ENCODE data around the gene PARD3B.

The PARD3B gene

GRCh38 chr2:205069928-205070327, 524.7 kb downstream of the PARD3B start:
- DNase-seq (ENCODE audit: low read depth) = no peak

GRCh38 chr2:205070889-205071288, 525.6 kb downstream of the PARD3B start:
- no peak for DNase-seq (ENCODE audit: low read depth)

GRCh38 chr2:205073433-205074020, 528.3 kb downstream of the PARD3B start:
- no peak for DNase-seq (ENCODE audit: low read depth)

- DNase-seq (ENCODE audit: low read depth) = no peak
These were observed 531.1 kb downstream of the PARD3B start for GRCh38 chr2:205076405-205076804.

- DNase-seq (ENCODE audit: low read depth) = no peak
These were observed 531.9 kb downstream of the PARD3B start for GRCh38 chr2:205077159-205077558.

GRCh38 chr2:205078762-205079161, 533.5 kb downstream of the PARD3B start:
- DNase-seq (ENCODE audit: low read depth) = no peak

- DNase-seq (ENCODE audit: low read depth) = no peak
These were observed 533.9 kb downstream of the PARD3B start for GRCh38 chr2:205079173-205079572.

- DNase-seq (ENCODE audit: low read depth) = no peak
These were observed 541.4 kb downstream of the PARD3B start for GRCh38 chr2:205086662-205087061.

GRCh38 chr2:205087862-205088261, 542.6 kb downstream of the PARD3B start:
- DNase-seq (ENCODE audit: low read depth) = no peak

- DNase-seq (ENCODE audit: low read depth) = no peak
These were observed 544.7 kb downstream of the PARD3B start for GRCh38 chr2:205089958-205090357.

- DNase-seq (ENCODE audit: low read depth) = no peak
These were observed 546.1 kb downstream of the PARD3B start for GRCh38 chr2:205091411-205091810.

- no peak for DNase-seq (ENCODE audit: low read depth)
These were observed 548.8 kb downstream of the PARD3B start for GRCh38 chr2:205094031-205094430.

- no peak for DNase-seq (ENCODE audit: low read depth)
These were observed 558.4 kb downstream of the PARD3B start for GRCh38 chr2:205103699-205104098.

- DNase-seq (ENCODE audit: low read depth) = no peak
These were observed 562.5 kb downstream of the PARD3B start for GRCh38 chr2:205107810-205108209.

GRCh38 chr2:205115511-205115910, 570.2 kb downstream of the PARD3B start:
- no peak for DNase-seq (ENCODE audit: low read depth)

- DNase-seq (ENCODE audit: low read depth) = no peak
These were observed 571.9 kb downstream of the PARD3B start for GRCh38 chr2:205117125-205117524.

- no peak for DNase-seq (ENCODE audit: low read depth)
These were observed 573.9 kb downstream of the PARD3B start for GRCh38 chr2:205119136-205119535.

- no peak for DNase-seq (ENCODE audit: low read depth)
These were observed 583.5 kb downstream of the PARD3B start for GRCh38 chr2:205128726-205129125.

- no peak for DNase-seq (ENCODE audit: low read depth)
These were observed 584.3 kb downstream of the PARD3B start for GRCh38 chr2:205129531-205129930.

GRCh38 chr2:205130111-205130829, 585.0 kb downstream of the PARD3B start:
- no peak for DNase-seq (ENCODE audit: low read depth)

GRCh38 chr2:205133544-205133943, 588.3 kb downstream of the PARD3B start:
- no peak for DNase-seq (ENCODE audit: low read depth)

- no peak for DNase-seq (ENCODE audit: low read depth)
These were observed 593.5 kb downstream of the PARD3B start for GRCh38 chr2:205138735-205139134.

- no peak for DNase-seq (ENCODE audit: low read depth)
These were observed 594.7 kb downstream of the PARD3B start for GRCh38 chr2:205139822-205140463.
